HepG2 (cell line): Measurements from ENCODE around the gene MNAT1. TPM values are rescaled to one million over a fixed set of nuclear protein-coding genes. Genes with fewer than 3 reads are reported as not detected.

Experiments
- ATAC-seq: fragments of 200-7000 bp; cut with Tn5 transposase; 3 replicates; pipeline ENCODE4 v1.9.1; 2020; ENCODE audit warnings: mild to moderate bottlenecking, moderate library complexity
- BruUV-seq: library from RNA; stranded (reverse); fragments of 400-500 nt; replicated peaks from 2 replicates; lab custom pipeline; 2021; lab: Mats Ljungman, UMichigan
- CTCF ChIA-PET: fragments of 300-600 bp; formaldehyde crosslinking; extraction: SDS; loops from one replicate; lab custom pipeline; 2021; ENCODE audit warnings: low total read pairs, inconsistent platforms, low intra/inter-chr PET ratio; lab: Yijun Ruan, JAX
- POLR2A ChIA-PET: fragments of 350-600 bp; sonication (Branson Sonifier 250); formaldehyde crosslinking; loops from one replicate; lab custom pipeline; 2020; ENCODE audit warnings: antibody characterized with exemption, inconsistent platforms; lab: Yijun Ruan, JAX
- DNase-seq: peaks from one replicate; pipeline ENCODE4 v3.0.0-alpha.2; 2015; ENCODE audit warnings: low spot score
- FAIRE-seq: peaks from 3 replicates; lab custom pipeline; 2011; peaks lifted over from hg19 to GRCh38; lab: Jason Lieb, UNC
- H2AFZ ChIP-seq: one replicate; pipeline ENCODE4 v1.6.1; 2011; ENCODE audit warnings: low read length, inconsistent platforms
- H3K27ac ChIP-seq: fragments of 300-600 bp; 3 replicates; pipeline ENCODE4 v1.8.0; 2011; ENCODE audit warnings: mixed run types, mild to moderate bottlenecking, mixed read lengths, low read length, inconsistent platforms; ENCODE audit not compliant: insufficient read depth; ENCODE audit errors: extremely low read length
- H3K27me3 ChIP-seq, 2 experiments: fragments of 200-600 bp in 1 of 2; 2 replicates in 1 of 2; 3 replicates in 1 of 2; pipeline versions ENCODE4 v1.6.0 to v1.8.0; 2011; ENCODE audit warnings: low read length in 2 of 2, mild to moderate bottlenecking in 2 of 2, moderate library complexity in 2 of 2, inconsistent platforms in 1 of 2; ENCODE audit not compliant: insufficient read depth in 2 of 2, control insufficient read depth in 1 of 2
- H3K36me3 ChIP-seq, 2 experiments: fragments of 200-600 bp in 1 of 2; replicated peaks in 1 of 2; 2 replicates in 1 of 2; 3 replicates in 1 of 2; pipeline versions ENCODE4 v1.5.1 to v1.8.0; 2011; ENCODE audit warnings: low read length in 2 of 2, inconsistent platforms in 1 of 2; ENCODE audit not compliant: insufficient read depth in 2 of 2, control insufficient read depth in 1 of 2
- H3K4me1 ChIP-seq: 2 replicates; pipeline ENCODE4 v1.5.1; 2012; ENCODE audit warnings: low read length, inconsistent platforms; ENCODE audit not compliant: insufficient read depth
- H3K4me2 ChIP-seq: 2 replicates; pipeline ENCODE4 v1.6.0; 2011; ENCODE audit warnings: low read depth, low read length, inconsistent platforms
- H3K4me3 ChIP-seq, 3 experiments: fragments of 200-600 bp in 1 of 3; sonication (generic), shearing (Covaris generic) in 1 of 3; replicated peaks in 1 of 3; 2 replicates each; pipeline ENCODE4 v1.5.1; 2011 to 2016; ENCODE audit warnings: low read length in 3 of 3, inconsistent platforms in 2 of 3, low read depth in 2 of 3, mild to moderate bottlenecking in 2 of 3, control low read depth in 1 of 3, mixed read lengths in 1 of 3; ENCODE audit not compliant: insufficient read depth in 1 of 3
- H3K79me2 ChIP-seq: one replicate; pipeline ENCODE4 v1.6.1; 2011; ENCODE audit warnings: low read length, inconsistent platforms; ENCODE audit not compliant: insufficient read depth
- H3K9ac ChIP-seq: 2 replicates; pipeline ENCODE4 v1.6.0; 2011; ENCODE audit warnings: mild to moderate bottlenecking, low read depth, low read length, inconsistent platforms; ENCODE audit not compliant: insufficient read depth
- H3K9me3 ChIP-seq: 2 replicates; pipeline ENCODE4 v1.5.1; 2012; ENCODE audit warnings: mild to moderate bottlenecking, low read length
- H4K20me1 ChIP-seq: 2 replicates; pipeline ENCODE4 v1.6.0; 2011; ENCODE audit warnings: inconsistent platforms, mild to moderate bottlenecking, low read length, moderate library complexity; ENCODE audit not compliant: insufficient read depth
- EP300 ChIP-seq, 3 experiments: sonication (generic) in 1 of 3; formaldehyde crosslinking in 1 of 3; IDR thresholded peaks; 2 replicates each; pipeline versions ENCODE4 v1.5.1 to v1.6.1; 2011 to 2020; ENCODE audit warnings: low read depth in 2 of 3, low read length in 2 of 3, borderline replicate concordance in 1 of 3, improper control_type of control experiment in 1 of 3, mild to moderate bottlenecking in 1 of 3, missing genetic modification reagents in 1 of 3, moderate library complexity in 1 of 3
- EZH2 ChIP-seq: conservative IDR thresholded peaks from 2 replicates; pipeline ENCODE4 v1.6.1; 2012; ENCODE audit warnings: mild to moderate bottlenecking, low read depth, low read length, moderate library complexity
- FOSL2 ChIP-seq: sonication (generic); formaldehyde crosslinking; IDR thresholded peaks from 2 replicates; pipeline ENCODE4 v1.4.0; 2020; ENCODE audit warnings: missing genetic modification reagents
- NCOA1 ChIP-seq: sonication (generic); formaldehyde crosslinking; IDR thresholded peaks from 2 replicates; pipeline ENCODE4 v1.9.0; 2021; ENCODE audit warnings: missing genetic modification reagents
- RARG ChIP-seq: sonication (generic); formaldehyde crosslinking; IDR thresholded peaks from 2 replicates; pipeline ENCODE4 v1.4.0; 2020; ENCODE audit warnings: low read depth, mild to moderate bottlenecking, missing genetic modification reagents
- XRCC5 ChIP-seq: fragments of 200-400 bp; formaldehyde crosslinking; optimal IDR thresholded peaks from 2 replicates; pipeline ENCODE3; 2017; ENCODE audit warnings: mild to moderate bottlenecking, low read length
- ZKSCAN1 ChIP-seq: fragments of 150-350 bp; IDR thresholded peaks from 2 replicates; pipeline ENCODE4 v1.6.1; 2014; ENCODE audit warnings: low read length
- ZNF713 ChIP-seq: sonication (generic); formaldehyde crosslinking; IDR thresholded peaks from 2 replicates; pipeline ENCODE4 v1.4.0; 2020; ENCODE audit warnings: mild to moderate bottlenecking, missing genetic modification reagents
- WGBS: methylation state at CpG from one replicate; pipeline ENCODE4 v1.1.6; 2017; ENCODE audit warnings: low lambda C conversion rate; 5-methylcytosine and 5-hydroxymethylcytosine counted together
- in situ Hi-C: cut with HindIII; loops from 2 replicates; pipeline ENCODE4 v1.10.0; 2017; ENCODE audit warnings: low pct_unique_long_range_greater_than_20kb; ENCODE audit not compliant: extremely low pct_ligation_motif_present
- intact Hi-C: fragments of 100-400 bp; cut with micrococcal nuclease; formaldehyde crosslinking; loops from one replicate; pipeline ENCODE4 v1.10.0; 2022; ENCODE audit not compliant: unreplicated experiment
- polyA plus RNA-seq, 8 experiments: library from polyadenylated mRNA; depleted of rRNA in 3 of 8; stranded (reverse) in 7 of 8; unstranded in 1 of 8; fragments of >200 nt; fragmentation: Illumina TruSeq in 4 of 8; extraction: Trizol in 4 of 8; gene quantifications; 2 replicates each; pipeline versions ENCODE4 v1.2.1 to v1.2.3, GENCODE V29; 2011 to 2016; ENCODE audit warnings: low read depth in 4 of 8, missing spikeins in 1 of 8, mixed read lengths in 1 of 8; ENCODE audit not compliant: insufficient read depth in 1 of 8
- total RNA-seq, 5 experiments: library from RNA; depleted of rRNA; stranded (reverse); fragments of >200 nt; fragmentation: Illumina TruSeq; extraction: Trizol; gene quantifications; 2 replicates each; pipeline ENCODE4 v1.2.3, GENCODE V29; 2016; ENCODE audit warnings: low read depth in 1 of 5
- TF ChIP-seq, protein P1 (sequence below): IDR thresholded peaks from 2 replicates; pipeline ENCODE4 v1.6.1; 2012; ENCODE audit warnings: low read depth, low read length, improper control_type of control experiment
- TF ChIP-seq, protein P2 (sequence below): sonication (generic); formaldehyde crosslinking; IDR thresholded peaks from 2 replicates; pipeline ENCODE4 v1.4.0; 2020; ENCODE audit warnings: missing genetic modification reagents, borderline replicate concordance

Gene MNAT1
- total and polyA plus RNA-seq, 2 of the 13 experiments (the other 11 are each of a cell fraction or from before 2014, with no cell fraction given), result 49.2 to 94.8 TPM

DNA sequence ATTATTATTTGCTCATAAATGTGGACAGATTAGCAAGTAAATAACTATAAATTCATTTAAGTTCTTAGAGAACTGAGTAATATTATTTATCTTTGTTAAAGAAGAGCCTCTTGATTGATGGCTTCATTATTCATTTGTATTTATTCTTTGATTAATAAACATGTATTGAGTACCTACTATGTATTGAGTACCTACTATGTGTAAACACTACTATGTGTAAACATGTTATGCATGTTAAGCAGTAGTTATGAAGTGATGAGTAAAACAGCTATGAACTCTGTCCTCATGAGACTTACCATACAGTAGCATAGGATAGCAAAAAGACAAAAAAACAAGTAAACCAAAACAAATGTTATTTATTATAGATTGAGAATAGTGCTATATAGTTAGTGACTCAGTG, 61.9 kb downstream of the MNAT1 start:
- no peak overlapping the region for H3K9ac ChIP-seq
- H2AFZ ChIP-seq, result no peak overlapping the region
- FAIRE-seq, result no peak
- H3K4me1 ChIP-seq, result peaks cover 7% of the 10 kb centered on the region
- ChIA-PET POLR2A (no interaction called here), CTCF (no interaction called here)
- H4K20me1 ChIP-seq, result no peaks in the 10 kb centered on the region
- in situ Hi-C loops, result no loop called here
- no peak overlapping the region for H3K4me2 ChIP-seq
- BruUV-seq, result no TSS peak
- DNase-seq, result no peak
- H3K36me3 ChIP-seq, result peaks cover 4 to 12% of the 10 kb centered on the region in 2 experiments; a peak in 4 of 5 replicates
- peaks cover 10% of the 10 kb centered on the region for H3K79me2 ChIP-seq
- no peaks in the 10 kb centered on the region for H3K9me3 ChIP-seq
- no peaks in the 10 kb centered on the region for H3K27me3 ChIP-seq
- no peak for ATAC-seq
- TF ChIP-seq ZKSCAN1, result peak; percentile 87; the same call in 1 of the 2 replicates
- TF ChIP-seq EP300 (IDR thresholded peaks at IDR 0.05; ENCODE audit: low read depth in 2 of 2, low read length in 2 of 2), result no peak
- no peak for TF ChIP-seq EP300 (CRISPR knock-in tag; IDR thresholded peaks at IDR 0.05; ENCODE audit: borderline replicate concordance)
- TF ChIP-seq, all 625 proteins: peak for 1
- intact Hi-C loops, result no loop called here
- Histone ChIP-seq H3K4me3 (no peak overlapping the region), H3K27ac (no peak overlapping the region)

DNA sequence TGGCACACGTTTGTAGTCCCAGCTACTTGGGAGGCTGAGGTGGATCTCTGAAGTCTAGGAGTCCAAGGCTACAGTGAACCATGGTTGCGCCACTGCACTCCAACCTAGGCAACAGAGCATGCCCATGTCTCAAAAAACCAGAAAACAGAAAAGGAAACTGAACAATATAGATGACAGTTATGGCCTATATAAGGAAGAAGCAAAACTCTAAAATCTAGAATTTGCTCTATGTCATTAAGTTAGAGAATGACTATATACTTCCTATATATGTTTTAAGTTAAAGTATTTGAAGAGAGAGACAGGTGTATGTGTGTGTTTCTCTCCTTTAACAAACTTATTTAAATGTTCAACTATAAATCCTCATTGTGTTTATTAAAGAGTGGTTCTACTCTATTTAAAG, 65.8 kb downstream of the MNAT1 start:
- 96% methylated on average over 2 of the region's 2 CpGs for WGBS
- Histone ChIP-seq H3K9ac (no peak overlapping the region), H3K36me3 (peaks cover 3 to 12% of the 10 kb centered on the region in 2 experiments; a peak in 4 of 5 replicates), H3K27me3 (no peaks in the 10 kb centered on the region), H3K27ac (no peak overlapping the region), H2AFZ (no peak overlapping the region), H3K4me3 (no peak overlapping the region), H3K9me3 (no peaks in the 10 kb centered on the region), H3K4me1 (no peaks in the 10 kb centered on the region), H3K79me2 (no peaks in the 10 kb centered on the region), H3K4me2 (no peak overlapping the region), H4K20me1 (no peaks in the 10 kb centered on the region)
- in situ Hi-C loops, result no loop called here
- FAIRE-seq, result no peak
- no TSS peak for BruUV-seq
- DNase-seq, result no peak
- no peak for ATAC-seq
- ChIA-PET CTCF (no interaction called here), POLR2A (no interaction called here)
- intact Hi-C loops, result no loop called here
- TF ChIP-seq EZH2, result no peak
- TF ChIP-seq, protein P1, sequence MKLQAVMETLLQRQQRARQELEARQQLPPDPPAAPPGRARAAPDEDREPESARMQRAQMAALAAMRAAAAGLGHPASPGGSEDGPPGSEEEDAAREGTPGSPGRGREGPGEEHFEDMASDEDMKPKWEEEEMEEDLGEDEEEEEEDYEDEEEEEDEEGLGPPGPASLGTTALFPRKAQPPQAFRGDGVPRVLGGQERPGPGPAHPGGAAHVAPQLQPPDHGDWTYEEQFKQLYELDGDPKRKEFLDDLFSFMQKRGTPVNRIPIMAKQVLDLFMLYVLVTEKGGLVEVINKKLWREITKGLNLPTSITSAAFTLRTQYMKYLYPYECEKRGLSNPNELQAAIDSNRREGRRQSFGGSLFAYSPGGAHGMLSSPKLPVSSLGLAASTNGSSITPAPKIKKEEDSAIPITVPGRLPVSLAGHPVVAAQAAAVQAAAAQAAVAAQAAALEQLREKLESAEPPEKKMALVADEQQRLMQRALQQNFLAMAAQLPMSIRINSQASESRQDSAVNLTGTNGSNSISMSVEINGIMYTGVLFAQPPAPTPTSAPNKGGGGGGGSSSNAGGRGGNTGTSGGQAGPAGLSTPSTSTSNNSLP, result no peak
- TF ChIP-seq RARG, result no peak
- TF ChIP-seq, protein P2, sequence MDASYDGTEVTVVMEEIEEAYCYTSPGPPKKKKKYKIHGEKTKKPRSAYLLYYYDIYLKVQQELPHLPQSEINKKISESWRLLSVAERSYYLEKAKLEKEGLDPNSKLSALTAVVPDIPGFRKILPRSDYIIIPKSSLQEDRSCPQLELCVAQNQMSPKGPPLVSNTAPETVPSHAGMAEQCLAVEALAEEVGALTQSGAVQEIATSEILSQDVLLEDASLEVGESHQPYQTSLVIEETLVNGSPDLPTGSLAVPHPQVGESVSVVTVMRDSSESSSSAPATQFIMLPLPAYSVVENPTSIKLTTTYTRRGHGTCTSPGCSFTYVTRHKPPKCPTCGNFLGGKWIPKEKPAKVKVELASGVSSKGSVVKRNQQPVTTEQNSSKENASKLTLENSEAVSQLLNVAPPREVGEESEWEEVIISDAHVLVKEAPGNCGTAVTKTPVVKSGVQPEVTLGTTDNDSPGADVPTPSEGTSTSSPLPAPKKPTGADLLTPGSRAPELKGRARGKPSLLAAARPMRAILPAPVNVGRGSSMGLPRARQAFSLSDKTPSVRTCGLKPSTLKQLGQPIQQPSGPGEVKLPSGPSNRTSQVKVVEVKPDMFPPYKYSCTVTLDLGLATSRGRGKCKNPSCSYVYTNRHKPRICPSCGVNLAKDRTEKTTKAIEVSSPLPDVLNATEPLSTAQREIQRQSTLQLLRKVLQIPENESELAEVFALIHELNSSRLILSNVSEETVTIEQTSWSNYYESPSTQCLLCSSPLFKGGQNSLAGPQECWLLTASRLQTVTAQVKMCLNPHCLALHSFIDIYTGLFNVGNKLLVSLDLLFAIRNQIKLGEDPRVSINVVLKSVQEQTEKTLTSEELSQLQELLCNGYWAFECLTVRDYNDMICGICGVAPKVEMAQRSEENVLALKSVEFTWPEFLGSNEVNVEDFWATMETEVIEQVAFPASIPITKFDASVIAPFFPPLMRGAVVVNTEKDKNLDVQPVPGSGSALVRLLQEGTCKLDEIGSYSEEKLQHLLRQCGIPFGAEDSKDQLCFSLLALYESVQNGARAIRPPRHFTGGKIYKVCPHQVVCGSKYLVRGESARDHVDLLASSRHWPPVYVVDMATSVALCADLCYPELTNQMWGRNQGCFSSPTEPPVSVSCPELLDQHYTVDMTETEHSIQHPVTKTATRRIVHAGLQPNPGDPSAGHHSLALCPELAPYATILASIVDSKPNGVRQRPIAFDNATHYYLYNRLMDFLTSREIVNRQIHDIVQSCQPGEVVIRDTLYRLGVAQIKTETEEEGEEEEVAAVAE, result no peak
- no peak for TF ChIP-seq NCOA1 (CRISPR knock-in tag)
- no peak for TF ChIP-seq XRCC5
- TF ChIP-seq FOSL2 (CRISPR knock-in tag), result no peak
- TF ChIP-seq ZNF713, result no peak
